KMS-11 (cell line): ENCODE results near the gene NTHL1.
A peak's percentile ranks its signal among the peaks of the same experiment; 100 is the strongest.

Experiments
- H2AFZ ChIP-seq: fragments of 200-600 bp; sonication (generic); 2 replicates; pipeline ENCODE4 v1.6.1; 2016; ENCODE audit warnings: antibody characterized with exemption, mixed run types, low read depth
- H3K27ac ChIP-seq: fragments of 200-600 bp; sonication (generic); 2 replicates; pipeline ENCODE4 v1.6.1; 2016; ENCODE audit warnings: mild to moderate bottlenecking, mixed run types
- H3K27me3 ChIP-seq: fragments of 200-600 bp; sonication (generic); 2 replicates; pipeline ENCODE4 v1.6.1; 2017; ENCODE audit warnings: mild to moderate bottlenecking, low read depth, mixed run types, moderate library complexity; ENCODE audit not compliant: insufficient read depth
- H3K36me3 ChIP-seq: fragments of 200-600 bp; sonication (generic); 2 replicates; pipeline ENCODE4 v1.6.1; 2017; ENCODE audit warnings: mild to moderate bottlenecking, mixed run types; ENCODE audit not compliant: insufficient read depth
- H3K4me1 ChIP-seq: fragments of 200-600 bp; sonication (generic); 2 replicates; pipeline ENCODE4 v1.6.1; 2016; ENCODE audit warnings: mild to moderate bottlenecking, low read depth, mixed run types; ENCODE audit not compliant: poor library complexity, severe bottlenecking
- H3K4me2 ChIP-seq: fragments of 200-600 bp; sonication (generic); 2 replicates; pipeline ENCODE4 v1.7.0; 2016; ENCODE audit warnings: mild to moderate bottlenecking, mixed run types
- H3K4me3 ChIP-seq: fragments of 200-600 bp; sonication (generic); IDR thresholded peaks from 2 replicates; pipeline ENCODE4 v1.6.1; 2017; ENCODE audit warnings: low read depth, low read length, mixed read lengths; ENCODE audit not compliant: insufficient read depth
- H3K79me2 ChIP-seq: fragments of 200-600 bp; sonication (generic); 2 replicates; pipeline ENCODE4 v1.6.1; 2016; ENCODE audit warnings: low read depth, mixed run types; ENCODE audit not compliant: insufficient read depth
- H3K9ac ChIP-seq: fragments of 200-600 bp; sonication (generic); 2 replicates; pipeline ENCODE4 v1.6.1; 2016; ENCODE audit warnings: mild to moderate bottlenecking, mixed run types
- H4K20me1 ChIP-seq: fragments of 200-600 bp; sonication (generic); 2 replicates; pipeline ENCODE4 v1.6.1; 2016; ENCODE audit warnings: mild to moderate bottlenecking, mixed run types; ENCODE audit not compliant: insufficient read depth
- TF ChIP-seq, protein P1 (sequence below): fragments of 200-600 bp; sonication (generic); conservative IDR thresholded peaks from 2 replicates; pipeline ENCODE4 v1.6.1; 2017; ENCODE audit warnings: low read depth, mild to moderate bottlenecking, antibody characterized with exemption, low read length, moderate library complexity, mixed read lengths

NTHL1 gene

DNA sequence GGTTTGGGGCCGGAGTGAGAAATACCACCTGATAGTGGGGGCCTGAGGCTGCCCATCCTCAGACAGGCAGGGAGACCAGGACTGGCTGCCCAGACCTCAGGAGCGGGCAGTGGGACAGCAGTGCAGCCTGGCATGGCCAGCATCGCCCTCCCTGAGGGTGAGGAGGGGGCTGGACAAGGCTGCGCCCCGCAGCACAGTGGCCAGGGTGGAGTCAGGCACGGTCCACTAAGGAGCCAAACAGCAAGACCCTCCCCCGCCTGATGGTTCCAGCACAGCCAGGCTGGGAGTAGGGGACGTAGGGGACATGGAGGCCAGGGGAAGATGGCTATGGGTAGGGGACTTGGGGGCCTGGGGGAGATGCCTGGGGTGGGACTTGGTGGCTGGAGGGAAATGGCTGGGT is 41.3 kb downstream of the NTHL1 start:
- no peak overlapping the region for H3K4me3 ChIP-seq
- no peak overlapping the region for H3K4me2 ChIP-seq
- peaks cover 56% of the 10 kb centered on the region for H3K79me2 ChIP-seq
- H2AFZ ChIP-seq, result no peak overlapping the region
- no peaks in the 10 kb centered on the region for H3K36me3 ChIP-seq
- H3K27me3 ChIP-seq, result no peaks in the 10 kb centered on the region
- H3K27ac ChIP-seq, result no peak overlapping the region
- H4K20me1 ChIP-seq, result peaks cover 15% of the 10 kb centered on the region
- no peak overlapping the region for H3K9ac ChIP-seq
- TF ChIP-seq, protein P1, sequence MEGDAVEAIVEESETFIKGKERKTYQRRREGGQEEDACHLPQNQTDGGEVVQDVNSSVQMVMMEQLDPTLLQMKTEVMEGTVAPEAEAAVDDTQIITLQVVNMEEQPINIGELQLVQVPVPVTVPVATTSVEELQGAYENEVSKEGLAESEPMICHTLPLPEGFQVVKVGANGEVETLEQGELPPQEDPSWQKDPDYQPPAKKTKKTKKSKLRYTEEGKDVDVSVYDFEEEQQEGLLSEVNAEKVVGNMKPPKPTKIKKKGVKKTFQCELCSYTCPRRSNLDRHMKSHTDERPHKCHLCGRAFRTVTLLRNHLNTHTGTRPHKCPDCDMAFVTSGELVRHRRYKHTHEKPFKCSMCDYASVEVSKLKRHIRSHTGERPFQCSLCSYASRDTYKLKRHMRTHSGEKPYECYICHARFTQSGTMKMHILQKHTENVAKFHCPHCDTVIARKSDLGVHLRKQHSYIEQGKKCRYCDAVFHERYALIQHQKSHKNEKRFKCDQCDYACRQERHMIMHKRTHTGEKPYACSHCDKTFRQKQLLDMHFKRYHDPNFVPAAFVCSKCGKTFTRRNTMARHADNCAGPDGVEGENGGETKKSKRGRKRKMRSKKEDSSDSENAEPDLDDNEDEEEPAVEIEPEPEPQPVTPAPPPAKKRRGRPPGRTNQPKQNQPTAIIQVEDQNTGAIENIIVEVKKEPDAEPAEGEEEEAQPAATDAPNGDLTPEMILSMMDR, result no peak
- H3K4me1 ChIP-seq, result peaks cover 23% of the 10 kb centered on the region

DNA sequence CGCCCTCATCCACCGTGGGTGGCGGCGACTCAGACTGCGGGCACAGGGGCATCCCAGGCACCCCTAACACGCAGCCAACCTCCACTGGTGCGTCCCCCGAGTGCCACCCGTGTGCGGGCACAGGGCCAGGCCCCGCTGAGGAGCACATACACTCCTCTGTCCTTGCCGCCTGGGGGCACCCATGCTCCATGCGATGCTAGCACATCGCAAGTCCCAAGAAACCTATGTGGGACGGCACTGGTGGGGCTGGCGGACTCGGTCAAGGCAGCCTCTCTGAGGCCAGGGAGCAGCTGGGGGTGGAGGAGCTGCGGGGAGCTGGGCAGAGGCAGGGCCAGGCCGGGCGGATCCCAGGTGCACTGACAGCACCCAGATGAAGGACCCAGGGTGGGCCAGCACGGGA is 42.0 kb downstream of the NTHL1 start:
- H3K27me3 ChIP-seq, result no peaks in the 10 kb centered on the region
- no peak overlapping the region for H3K4me2 ChIP-seq
- TF ChIP-seq, protein P1, result no peak
- H4K20me1 ChIP-seq, result peaks cover 15% of the 10 kb centered on the region
- H3K36me3 ChIP-seq, result no peaks in the 10 kb centered on the region
- peaks cover 56% of the 10 kb centered on the region for H3K79me2 ChIP-seq
- H3K27ac ChIP-seq, result no peak overlapping the region
- no peak overlapping the region for H2AFZ ChIP-seq
- H3K4me3 ChIP-seq, result no peak overlapping the region
- H3K9ac ChIP-seq, result no peak overlapping the region
- H3K4me1 ChIP-seq, result peaks cover 20% of the 10 kb centered on the region

DNA sequence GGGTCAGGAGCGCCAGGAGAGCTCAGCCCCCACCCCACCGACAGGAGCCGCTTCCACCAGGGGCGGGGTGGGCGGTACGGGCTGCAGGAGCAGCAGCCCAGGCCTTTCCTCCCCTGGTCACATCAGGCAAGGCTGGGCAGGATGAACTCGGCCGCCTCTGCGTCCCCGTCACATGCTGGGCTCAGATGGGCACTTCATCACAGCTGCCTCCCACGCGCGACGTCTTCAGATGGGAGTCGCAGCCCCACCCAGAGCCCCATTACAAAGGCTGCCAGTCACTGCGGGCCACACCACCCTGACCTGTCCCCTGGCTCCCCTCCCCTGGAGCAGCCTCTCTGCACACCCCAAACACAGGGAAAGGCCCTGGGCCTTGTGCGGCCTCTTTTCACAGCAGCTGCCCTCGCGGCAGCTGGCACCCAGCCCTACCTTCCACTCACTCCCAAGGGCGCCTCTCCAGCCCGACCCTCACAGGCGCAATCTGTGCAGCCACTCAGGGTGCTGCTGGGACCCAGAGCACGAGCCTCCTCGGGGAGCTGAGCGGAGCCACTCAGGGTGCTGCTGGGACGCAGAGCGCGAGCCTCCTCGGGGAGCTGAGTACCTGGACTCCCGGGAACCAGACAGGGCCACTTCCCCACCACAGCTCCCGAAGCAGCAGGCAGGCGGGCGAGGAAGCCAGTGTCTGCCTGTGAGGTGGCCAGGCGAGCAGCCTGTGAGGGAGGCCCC is 42.7 kb downstream of the NTHL1 start:
- no peak overlapping the region for H3K27ac ChIP-seq
- H3K79me2 ChIP-seq, result peaks cover 56% of the 10 kb centered on the region
- no peaks in the 10 kb centered on the region for H3K36me3 ChIP-seq
- peaks cover 15% of the 10 kb centered on the region for H4K20me1 ChIP-seq
- no peak overlapping the region for H3K9ac ChIP-seq
- H3K27me3 ChIP-seq, result no peaks in the 10 kb centered on the region
- no peak overlapping the region for H2AFZ ChIP-seq
- H3K4me1 ChIP-seq, result peaks cover 17% of the 10 kb centered on the region
- H3K4me2 ChIP-seq, result no peak overlapping the region
- TF ChIP-seq, protein P1, result no peak
- no peak overlapping the region for H3K4me3 ChIP-seq

DNA sequence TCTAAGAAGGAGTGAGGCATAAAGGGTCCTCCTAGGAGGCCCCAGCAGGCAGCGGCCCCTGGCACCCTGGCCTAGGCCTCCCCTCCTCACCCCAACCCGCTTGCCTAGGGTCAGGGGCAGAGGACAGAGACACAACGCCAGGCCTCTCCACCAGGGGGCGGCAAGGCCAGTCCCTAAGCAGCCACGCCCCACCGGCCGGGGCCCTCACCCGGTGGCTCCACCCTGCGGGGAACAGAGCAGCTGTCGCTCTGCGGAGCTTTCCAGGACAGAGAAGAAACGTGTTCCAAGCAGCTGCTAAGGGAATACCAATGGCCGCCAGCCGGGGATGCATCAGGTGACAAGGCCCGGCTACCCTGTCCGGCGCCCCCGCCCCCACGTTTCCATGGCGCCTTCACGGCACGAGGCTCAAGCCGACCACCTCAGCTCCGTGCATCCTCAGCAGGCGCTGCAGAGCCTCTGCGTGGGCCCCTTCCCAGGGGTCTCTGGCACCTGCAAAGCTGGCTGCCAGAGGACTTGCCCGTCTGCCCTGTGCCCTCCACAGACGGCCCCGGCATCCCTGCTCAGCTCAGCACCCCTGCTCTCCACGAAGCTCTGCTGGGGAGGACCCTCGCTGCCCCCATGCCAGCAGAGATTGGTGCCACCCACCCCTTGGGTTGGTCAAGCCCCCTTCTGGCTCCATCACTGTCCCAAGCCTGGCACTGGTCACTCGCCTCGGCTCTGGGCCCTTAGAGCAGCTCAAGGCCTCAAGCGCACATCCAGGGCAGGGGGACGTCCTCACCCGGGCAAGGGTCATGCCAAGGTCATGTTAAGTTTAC is 43.6 kb downstream of the NTHL1 start:
- H3K27me3 ChIP-seq, result no peaks in the 10 kb centered on the region
- H4K20me1 ChIP-seq, result peaks cover 15% of the 10 kb centered on the region
- no peaks in the 10 kb centered on the region for H3K36me3 ChIP-seq
- peaks cover 17% of the 10 kb centered on the region for H3K4me1 ChIP-seq
- peaks cover 52% of the 10 kb centered on the region for H3K79me2 ChIP-seq
- H3K4me2 ChIP-seq, result no peak overlapping the region
- no peak overlapping the region for H3K4me3 ChIP-seq
- no peak overlapping the region for H3K9ac ChIP-seq
- TF ChIP-seq, protein P1, result peak; percentile 89
- H2AFZ ChIP-seq, result no peak overlapping the region
- no peak overlapping the region for H3K27ac ChIP-seq
